HCT116 (cell line): ENCODE results near the gene PDCD10. TPM values are rescaled to one million over a fixed set of nuclear protein-coding genes. Genes with fewer than 3 reads are reported as not detected.

Experiments
- ATAC-seq: fragments of 200-7000 bp; cut with Tn5 transposase; 2 replicates; pipeline ENCODE4 v1.9.1; 2020; ENCODE audit warnings: mild to moderate bottlenecking, moderate library complexity
- BruUV-seq: library from RNA; stranded (reverse); fragments of 400-500 nt; replicated peaks from 2 replicates; lab custom pipeline; 2021; lab: Mats Ljungman, UMichigan
- CTCF ChIA-PET: fragments of 300-600 bp; sonication (Branson Sonifier 250); formaldehyde crosslinking; loops from one replicate; lab custom pipeline; 2021; ENCODE audit warnings: antibody characterized with exemption; lab: Charles Lee
- POLR2A ChIA-PET: fragments of 300-600, 350-600 bp; sonication (Branson Sonifier 250); formaldehyde crosslinking; loops from one replicate; lab custom pipeline; 2021; ENCODE audit warnings: antibody characterized with exemption; lab: Charles Lee
- RAD21 ChIA-PET, 2 experiments: fragments of 300-600 bp; sonication (Branson Sonifier 250); formaldehyde crosslinking; loops; one replicate each; lab custom pipeline; 2023; ENCODE audit warnings: low total read pairs in 2 of 2; ENCODE audit not compliant: uncharacterized antibody in 2 of 2, unreplicated experiment in 2 of 2, low non-redundant PET in 1 of 2; lab: Charles Lee
- DNase-seq: peaks from one replicate; pipeline ENCODE4 v3.0.0-alpha.2; 2010; ENCODE audit warnings: low read depth, low spot score
- H2AFZ ChIP-seq: fragments of 200-600 bp; shearing (Covaris generic), sonication (generic); 2 replicates; pipeline ENCODE4 v1.6.1; 2017; ENCODE audit warnings: low read depth, mixed run types, mixed read lengths, antibody characterized with exemption, low read length; ENCODE audit not compliant: poor library complexity, severe bottlenecking
- H3K27ac ChIP-seq: 2 replicates; pipeline ENCODE4 v1.5.1; 2012; ENCODE audit warnings: low read depth, low read length
- H3K27me3 ChIP-seq: fragments of 200-600 bp; sonication (generic); 2 replicates; pipeline ENCODE4 v1.6.1; 2016; ENCODE audit warnings: mixed run types, low read length, mixed read lengths; ENCODE audit not compliant: insufficient read depth
- H3K36me3 ChIP-seq, 2 experiments: fragments of 200-500 bp in 1 of 2; fragments of 200-600 bp in 1 of 2; sonication (Bioruptor generic) in 1 of 2; sonication (generic) in 1 of 2; 2 replicates each; pipeline versions ENCODE4 v1.5.1 to v1.6.1; 2014 to 2016; ENCODE audit warnings: low read length in 2 of 2, inconsistent platforms in 1 of 2, mixed read lengths in 1 of 2, mixed run types in 1 of 2; ENCODE audit not compliant: insufficient read depth in 2 of 2, control insufficient read depth in 1 of 2
- H3K4me1 ChIP-seq, 2 experiments: fragments of 200-600 bp in 1 of 2; sonication (generic) in 1 of 2; 2 replicates each; pipeline versions ENCODE4 v1.5.1 to v1.6.1; 2012 to 2017; ENCODE audit warnings: low read length in 2 of 2, inconsistent platforms in 1 of 2, mild to moderate bottlenecking in 1 of 2, mixed read lengths in 1 of 2, mixed run types in 1 of 2, moderate library complexity in 1 of 2; ENCODE audit not compliant: insufficient read depth in 2 of 2, control insufficient read depth in 1 of 2
- H3K4me2 ChIP-seq: fragments of 200-600 bp; sonication (generic); 2 replicates; pipeline ENCODE4 v1.6.1; 2017; ENCODE audit warnings: mixed run types, low read length, mixed read lengths
- H3K4me3 ChIP-seq, 2 experiments: fragments of 200-600 bp in 1 of 2; sonication (generic) in 1 of 2; replicated peaks in 1 of 2; 2 replicates each; pipeline ENCODE4 v1.5.1; 2011 to 2016; ENCODE audit warnings: low read length in 2 of 2, control low read depth in 1 of 2, low read depth in 1 of 2, mild to moderate bottlenecking in 1 of 2, mixed read lengths in 1 of 2, mixed run types in 1 of 2
- H3K79me2 ChIP-seq: fragments of 200-600 bp; sonication (generic); 2 replicates; pipeline ENCODE4 v1.6.1; 2017; ENCODE audit warnings: mild to moderate bottlenecking, mixed run types, low read length, moderate library complexity, mixed read lengths; ENCODE audit not compliant: insufficient read depth
- H3K9ac ChIP-seq: fragments of 200-600 bp; sonication (generic); 2 replicates; pipeline ENCODE4 v1.6.1; 2016; ENCODE audit warnings: low read length, mixed read lengths
- H3K9me2 ChIP-seq: fragments of 200-600 bp; sonication (generic), shearing (Covaris generic); 2 replicates; pipeline ENCODE4 v1.6.1; 2017; ENCODE audit warnings: mixed run types, mild to moderate bottlenecking, moderate library complexity; ENCODE audit not compliant: insufficient read depth
- H3K9me3 ChIP-seq, 2 experiments: fragments of 200-500 bp in 1 of 2; fragments of 200-600 bp in 1 of 2; sonication (Bioruptor generic) in 1 of 2; sonication (generic) in 1 of 2; 2 replicates each; pipeline ENCODE4 v1.6.1; 2014 to 2017; ENCODE audit warnings: low read length in 2 of 2, mixed read lengths in 2 of 2, inconsistent platforms in 1 of 2, low read depth in 1 of 2, mild to moderate bottlenecking in 1 of 2, mixed run types in 1 of 2, moderate library complexity in 1 of 2; ENCODE audit not compliant: control insufficient read depth in 1 of 2, insufficient read depth in 1 of 2
- H4K20me1 ChIP-seq: fragments of 200-600 bp; sonication (generic), shearing (Covaris generic); 2 replicates; pipeline ENCODE4 v1.6.1; 2017; ENCODE audit warnings: mixed run types, mild to moderate bottlenecking, moderate library complexity; ENCODE audit not compliant: insufficient read depth
- CEBPB ChIP-seq: IDR thresholded peaks from 2 replicates; pipeline ENCODE4 v1.6.1; 2012; ENCODE audit warnings: low read depth
- EZH2phosphoT487 ChIP-seq: fragments of 200-600 bp; IDR thresholded peaks from 2 replicates; pipeline ENCODE4 v1.6.1; 2018; ENCODE audit warnings: antibody characterized with exemption, borderline replicate concordance
- SP1 ChIP-seq: IDR thresholded peaks from 2 replicates; pipeline ENCODE4 v1.6.1; 2012; ENCODE audit warnings: low read depth
- SRF ChIP-seq: IDR thresholded peaks from 2 replicates; pipeline ENCODE4 v1.6.1; 2012; ENCODE audit warnings: low read depth
- TCF7L2 ChIP-seq: IDR thresholded peaks from 2 replicates; pipeline ENCODE4 v1.7.0; 2011; ENCODE audit warnings: borderline replicate concordance, inconsistent platforms; ENCODE audit not compliant: insufficient read depth, insufficient read length; ENCODE audit errors: extremely low read depth
- YY1 ChIP-seq: IDR thresholded peaks from 2 replicates; pipeline ENCODE4 v1.6.1; 2011; ENCODE audit warnings: low read length, low read depth, moderate library complexity, mild to moderate bottlenecking; ENCODE audit not compliant: insufficient replicate concordance; ENCODE audit errors: extremely low read depth
- ZFX ChIP-seq: fragments of 450-650 bp; IDR thresholded peaks from 2 replicates; pipeline ENCODE4 v1.6.1; 2017
- intact Hi-C: fragments of 100-400 bp; cut with micrococcal nuclease; formaldehyde crosslinking; loops from 2 replicates; pipeline ENCODE4 v1.10.0; 2022
- total RNA-seq: library from RNA; stranded (reverse); gene quantifications from one replicate; pipeline ENCODE4 v1.2.1, GENCODE V29; 2021; ENCODE audit not compliant: unreplicated experiment
- TF ChIP-seq, protein P1 (sequence below): IDR thresholded peaks from 2 replicates; pipeline ENCODE4 v1.6.1; 2012; ENCODE audit warnings: low read depth
- TF ChIP-seq, protein P2 (sequence below): IDR thresholded peaks from 2 replicates; pipeline ENCODE4 v1.6.1; 2012

The PDCD10 gene
- total RNA-seq, 1 experiment from 2014 or later = 59.0 TPM

DNA sequence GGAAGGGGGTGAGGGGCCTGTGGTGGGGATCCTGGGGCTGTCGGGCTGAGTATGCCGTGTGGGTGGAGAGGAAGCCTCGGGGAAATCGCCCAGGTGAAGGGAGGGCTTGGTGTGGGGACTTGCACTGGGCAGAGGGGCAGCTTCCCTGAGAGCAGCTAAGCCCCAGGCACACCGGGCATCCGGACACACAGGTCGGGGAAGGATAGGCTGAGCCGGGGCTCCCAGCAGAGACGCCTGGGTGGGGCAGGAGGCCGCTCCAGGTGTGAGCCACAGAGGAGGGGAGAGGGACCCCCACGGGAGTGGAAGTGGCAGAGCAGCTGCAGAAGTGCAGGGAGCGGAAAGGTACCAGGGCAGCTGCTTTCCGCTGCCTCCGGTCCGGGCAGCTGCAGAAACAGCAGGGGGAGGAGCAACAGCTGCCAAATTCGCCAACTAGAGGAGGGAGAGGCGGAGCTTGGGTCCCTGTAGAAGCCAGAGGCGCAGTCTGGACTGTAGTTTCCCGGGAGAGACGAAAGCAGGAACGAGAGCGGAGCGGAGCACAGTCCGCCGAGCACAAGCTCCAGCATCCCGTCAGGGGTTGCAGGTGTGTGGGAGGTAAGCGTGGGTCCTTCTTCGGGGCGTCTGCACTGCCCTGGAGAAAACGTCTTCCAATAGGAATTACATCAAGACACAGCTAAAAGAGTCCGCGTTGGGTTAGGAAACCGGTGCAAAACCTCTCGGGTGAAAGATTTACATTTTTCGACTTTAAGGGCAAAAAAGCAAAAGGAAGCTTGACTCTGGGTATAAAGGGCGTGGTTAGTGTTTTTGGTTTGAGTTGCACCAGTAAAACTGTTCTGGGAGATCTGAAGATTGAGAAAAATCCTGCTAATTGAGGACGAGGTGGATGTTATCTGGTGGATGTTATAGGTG is 794 bp upstream of the PDCD10 start, which contains the start of gene SERPINI1 (continued):
- TF ChIP-seq, protein P1, sequence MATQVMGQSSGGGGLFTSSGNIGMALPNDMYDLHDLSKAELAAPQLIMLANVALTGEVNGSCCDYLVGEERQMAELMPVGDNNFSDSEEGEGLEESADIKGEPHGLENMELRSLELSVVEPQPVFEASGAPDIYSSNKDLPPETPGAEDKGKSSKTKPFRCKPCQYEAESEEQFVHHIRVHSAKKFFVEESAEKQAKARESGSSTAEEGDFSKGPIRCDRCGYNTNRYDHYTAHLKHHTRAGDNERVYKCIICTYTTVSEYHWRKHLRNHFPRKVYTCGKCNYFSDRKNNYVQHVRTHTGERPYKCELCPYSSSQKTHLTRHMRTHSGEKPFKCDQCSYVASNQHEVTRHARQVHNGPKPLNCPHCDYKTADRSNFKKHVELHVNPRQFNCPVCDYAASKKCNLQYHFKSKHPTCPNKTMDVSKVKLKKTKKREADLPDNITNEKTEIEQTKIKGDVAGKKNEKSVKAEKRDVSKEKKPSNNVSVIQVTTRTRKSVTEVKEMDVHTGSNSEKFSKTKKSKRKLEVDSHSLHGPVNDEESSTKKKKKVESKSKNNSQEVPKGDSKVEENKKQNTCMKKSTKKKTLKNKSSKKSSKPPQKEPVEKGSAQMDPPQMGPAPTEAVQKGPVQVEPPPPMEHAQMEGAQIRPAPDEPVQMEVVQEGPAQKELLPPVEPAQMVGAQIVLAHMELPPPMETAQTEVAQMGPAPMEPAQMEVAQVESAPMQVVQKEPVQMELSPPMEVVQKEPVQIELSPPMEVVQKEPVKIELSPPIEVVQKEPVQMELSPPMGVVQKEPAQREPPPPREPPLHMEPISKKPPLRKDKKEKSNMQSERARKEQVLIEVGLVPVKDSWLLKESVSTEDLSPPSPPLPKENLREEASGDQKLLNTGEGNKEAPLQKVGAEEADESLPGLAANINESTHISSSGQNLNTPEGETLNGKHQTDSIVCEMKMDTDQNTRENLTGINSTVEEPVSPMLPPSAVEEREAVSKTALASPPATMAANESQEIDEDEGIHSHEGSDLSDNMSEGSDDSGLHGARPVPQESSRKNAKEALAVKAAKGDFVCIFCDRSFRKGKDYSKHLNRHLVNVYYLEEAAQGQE = no peak
- TF ChIP-seq, protein P2, sequence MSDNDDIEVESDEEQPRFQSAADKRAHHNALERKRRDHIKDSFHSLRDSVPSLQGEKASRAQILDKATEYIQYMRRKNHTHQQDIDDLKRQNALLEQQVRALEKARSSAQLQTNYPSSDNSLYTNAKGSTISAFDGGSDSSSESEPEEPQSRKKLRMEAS = 0 out of 2 replicates have a peak, but pooled peaks have one; percentile 3
- TF ChIP-seq YY1 (no peak), SP1 (no peak; the same call in 1 of the 2 replicates)
- TF ChIP-seq, all 23 proteins: peak for 5

DNA sequence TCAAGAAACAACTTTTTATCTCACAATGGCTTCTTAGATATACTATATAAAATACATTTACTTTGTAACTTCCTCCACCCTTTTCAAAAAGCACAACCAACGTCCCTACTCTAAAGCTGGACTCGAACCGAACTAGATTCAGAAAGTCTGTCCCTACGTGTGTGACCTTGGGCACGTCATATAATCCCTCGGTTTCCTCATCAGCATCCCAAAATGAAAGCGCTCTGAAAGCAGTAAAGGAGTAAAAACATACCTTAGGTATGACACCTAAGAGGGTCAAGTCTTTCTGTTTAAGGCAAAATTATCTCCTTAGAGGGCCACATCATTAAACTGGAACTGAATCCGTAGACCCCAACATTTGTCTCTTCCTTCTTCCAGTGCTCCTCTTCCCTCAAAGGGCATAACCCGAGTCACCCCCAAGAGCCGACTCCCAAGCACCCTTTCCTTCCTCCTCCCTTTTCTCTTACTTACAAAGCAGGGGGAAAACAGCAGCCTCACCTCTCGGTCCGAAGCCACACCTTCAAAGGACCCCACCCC is 663 bp downstream of the PDCD10 start:
- Histone ChIP-seq H3K4me2 (peak overlapping the region; percentile 75), H3K9me2 (no peaks in the 10 kb centered on the region), H3K36me3 (no peaks in the 10 kb centered on the region), H2AFZ (peak overlapping the region; percentile 24), H4K20me1 (peaks cover 8% of the 10 kb centered on the region; the same call in 1 of the 2 replicates), H3K4me3 (peak overlapping the region; percentile 87 to 91), H3K79me2 (peaks cover 53% of the 10 kb centered on the region)
- intact Hi-C loops = loop anchor here (2.0 kb wide), 1 partner anchor 327 kb away; no protein-coding TSS in a partner anchor
- ATAC-seq (no peak), DNase-seq (no peak)
- ChIA-PET POLR2A (no interaction called here), RAD21 (no interaction called here), CTCF (interaction anchor here (1.5 kb wide), 1 partner anchor 49 kb away, joined by 3 read pairs; no protein-coding TSS in a partner anchor)
- TF ChIP-seq CEBPB = no peak
- TF ChIP-seq TCF7L2 = no peak
- no peak for TF ChIP-seq EZH2phosphoT487
- TF ChIP-seq, protein P2 = no peak
- TF ChIP-seq SRF = no peak
- no peak for TF ChIP-seq ZFX
- TF ChIP-seq, all 23 proteins: peak for 0
- TSS peak; percentile 60 for BruUV-seq
- peaks cover 5 to 16% of the 10 kb centered on the region in 2 experiments; a peak in 3 of 4 replicates for H3K4me1 ChIP-seq
- no peaks in the 10 kb centered on the region for H3K9me3 ChIP-seq
- H3K27me3 ChIP-seq = no peaks in the 10 kb centered on the region
- H3K27ac ChIP-seq = peak overlapping the region; percentile 84
- H3K9ac ChIP-seq = peak overlapping the region; percentile 83
